Epithelial cell of proximal tubule (primary cell): ENCODE measurements around the gene CORO1C. TPM values are rescaled to one million over a fixed set of nuclear protein-coding genes. Genes with fewer than 3 reads are reported as not detected.

Source experiments
- DNase-seq: peaks from one replicate; pipeline ENCODE4 v3.0.0-alpha.2; 2011; ENCODE audit warnings: low read depth
- H3K4me3 ChIP-seq: 2 replicates; pipeline ENCODE4 v1.5.1; 2011; ENCODE audit warnings: low read depth, mild to moderate bottlenecking, low read length
- CTCF ChIP-seq: conservative IDR thresholded peaks from 2 replicates; pipeline ENCODE4 v1.5.1; 2012; ENCODE audit warnings: low read depth, mild to moderate bottlenecking, low read length
- total RNA-seq: library from RNA; depleted of rRNA; stranded (reverse); fragments of >200 nt; gene quantifications from 2 replicates; pipeline ENCODE4 v1.2.3, GENCODE V29; 2015

The CORO1C gene
- total RNA-seq, 1 donor from 2014 or later = 157 TPM

GRCh38 chr12:108616941-108617858 is 114.1 kb downstream of the CORO1C start:
- no peak for DNase-seq
- TF ChIP-seq CTCF = no peak
- no peak overlapping the region for H3K4me3 ChIP-seq

- no peak for TF ChIP-seq CTCF
- DNase-seq = no peak
- H3K4me3 ChIP-seq = no peak overlapping the region
Observed at GRCh38 chr12:108616359-108616758, 115.0 kb downstream of the CORO1C start.

GRCh38 chr12:108615918-108616317 is 115.4 kb downstream of the CORO1C start:
- no peak for TF ChIP-seq CTCF
- H3K4me3 ChIP-seq = no peak overlapping the region
- no peak for DNase-seq

- no peak overlapping the region for H3K4me3 ChIP-seq
- DNase-seq = no peak
- TF ChIP-seq CTCF = no peak
Observed at GRCh38 chr12:108614639-108615038, 116.7 kb downstream of the CORO1C start.

- TF ChIP-seq CTCF = no peak
- no peak for DNase-seq
- no peak overlapping the region for H3K4me3 ChIP-seq
Observed at GRCh38 chr12:108614041-108614440, 117.3 kb downstream of the CORO1C start.

- TF ChIP-seq CTCF = no peak
- DNase-seq = no peak
Observed at GRCh38 chr12:108613548-108613947, 117.8 kb downstream of the CORO1C start.

GRCh38 chr12:108612788-108613282 is 118.5 kb downstream of the CORO1C start:
- TF ChIP-seq CTCF = no peak
- DNase-seq = peak; percentile 52
- H3K4me3 ChIP-seq = no peak overlapping the region

More at GRCh38 chr12:108613548-108613947, 117.8 kb downstream of the CORO1C start:
- no peak overlapping the region for H3K4me3 ChIP-seq
